ENCODE data around the gene NKAIN2. TPM values are rescaled to one million over a fixed set of nuclear protein-coding genes. Genes with fewer than 3 reads are reported as not detected.

The NKAIN2 gene
- total and polyA plus RNA-seq, 9 of the 15 experiments (the other 6 are each of a cell fraction or from before 2014, with no cell fraction given): not detected

GRCh38 chr6:124770784-124771183 lies 967.1 kb downstream of the NKAIN2 start:
- in situ Hi-C loops (cut with MboI) (no loop called here), intact Hi-C loops (cut with micrococcal nuclease) (no loop called here)
- no peak overlapping the region for H3K27ac ChIP-seq (ENCODE audit: extremely low read depth, low read depth, low read length)
- H2AFZ ChIP-seq (ENCODE audit: low read depth, low read length): no peak overlapping the region
- TF ChIP-seq FOXP4 (CRISPR knock-in tag; IDR thresholded peaks at IDR 0.05; ENCODE audit: borderline replicate concordance) (no peak), ZNF316 (IDR thresholded peaks at IDR 0.05) (0 out of 2 replicates have a peak, but pooled peaks have one; percentile 9), MAFF (IDR thresholded peaks at IDR 0.05; ENCODE audit: low read length) (0 out of 2 replicates have a peak, but pooled peaks have one; percentile 1)
- no peaks in the 10 kb centered on the region for H4K20me1 ChIP-seq (replicated peaks; ENCODE audit: control insufficient read depth, insufficient read depth, low read length)
- BruUV-seq (replicated peaks): no TSS peak
- H3K9me3 ChIP-seq (replicated peaks; ENCODE audit: control insufficient read depth, insufficient read depth, low read depth, low read length): no peaks in the 10 kb centered on the region
- WGBS (ENCODE audit: insufficient coverage, low coverage, missing lambda C conversion rate): 0% methylated on average over 3 of the region's 3 CpGs
- H3K4me3 ChIP-seq: no peak overlapping the region
- H3K4me2 ChIP-seq (ENCODE audit: insufficient read depth, low read length): no peak overlapping the region
- no peaks in the 10 kb centered on the region for H3K79me2 ChIP-seq (ENCODE audit: control insufficient read depth, insufficient read depth, low read length)
- no peaks in the 10 kb centered on the region for H3K4me1 ChIP-seq (replicated peaks in 1 of 2; ENCODE audit: control insufficient read depth in 2 of 2, insufficient read depth in 2 of 2, low read length in 2 of 2)
- CTCF ChIA-PET (ENCODE audit: low intra/inter-chr PET ratio): no interaction called here
- no peaks in the 10 kb centered on the region for H3K36me3 ChIP-seq (ENCODE audit: control insufficient read depth, insufficient read depth, low read length)
- no peak for ATAC-seq
- H3K27me3 ChIP-seq (ENCODE audit: control insufficient read depth in 2 of 2, insufficient read depth in 2 of 2, low read length in 2 of 2): no peaks in the 10 kb centered on the region
- DNase-seq (ENCODE audit: extremely low read depth in 1 of 4, low spot score in 3 of 4): no peak
- no peaks in the 10 kb centered on the region for H3K9me1 ChIP-seq (ENCODE audit: control insufficient read depth, insufficient read depth, low read length)
- no peak for FAIRE-seq
- no peak overlapping the region for H3K9ac ChIP-seq (ENCODE audit: insufficient read depth in 1 of 2, low read depth in 2 of 2, low read length in 2 of 2)
- POLR2A ChIA-PET: no interaction called here

GRCh38 chr6:124772733-124773319 lies 969.2 kb downstream of the NKAIN2 start:
- no TSS peak for BruUV-seq (replicated peaks)
- Histone ChIP-seq H2AFZ (ENCODE audit: low read depth, low read length) (no peak overlapping the region), H3K4me2 (ENCODE audit: insufficient read depth, low read length) (no peak overlapping the region), H3K9me3 (replicated peaks; ENCODE audit: control insufficient read depth, insufficient read depth, low read depth, low read length) (no peaks in the 10 kb centered on the region), H3K79me2 (ENCODE audit: control insufficient read depth, insufficient read depth, low read length) (no peaks in the 10 kb centered on the region), H3K27ac (ENCODE audit: extremely low read depth, low read depth, low read length) (no peak overlapping the region), H3K36me3 (ENCODE audit: control insufficient read depth, insufficient read depth, low read length) (no peaks in the 10 kb centered on the region), H4K20me1 (replicated peaks; ENCODE audit: control insufficient read depth, insufficient read depth, low read length) (no peaks in the 10 kb centered on the region), H3K27me3 (ENCODE audit: control insufficient read depth in 2 of 2, insufficient read depth in 2 of 2, low read length in 2 of 2) (no peaks in the 10 kb centered on the region), H3K9ac (ENCODE audit: insufficient read depth in 1 of 2, low read depth in 2 of 2, low read length in 2 of 2) (no peak overlapping the region), H3K4me3 (no peak overlapping the region), H3K4me1 (replicated peaks in 1 of 2; ENCODE audit: control insufficient read depth in 2 of 2, insufficient read depth in 2 of 2, low read length in 2 of 2) (no peaks in the 10 kb centered on the region), H3K9me1 (ENCODE audit: control insufficient read depth, insufficient read depth, low read length) (no peaks in the 10 kb centered on the region)
- ATAC-seq: no peak
- intact Hi-C loops (cut with micrococcal nuclease): no loop called here
- no peak for DNase-seq (ENCODE audit: extremely low read depth in 1 of 4, low spot score in 3 of 4)
- ChIA-PET POLR2A (no interaction called here), CTCF (ENCODE audit: low intra/inter-chr PET ratio) (no interaction called here)
- no peak for FAIRE-seq
- no peak for TF ChIP-seq COPS2 (conservative IDR thresholded peaks at IDR 0.05)
- TF ChIP-seq CREB5 (CRISPR knock-in tag; IDR thresholded peaks at IDR 0.05): no peak
- TF ChIP-seq ARHGAP35 (IDR thresholded peaks at IDR 0.05; ENCODE audit: partially characterized antibody): no peak
- no peak for TF ChIP-seq ETS1 (conservative IDR thresholded peaks at IDR 0.05; ENCODE audit: control insufficient read depth, low read depth, low read length)
- TF ChIP-seq TRIM24 (IDR thresholded peaks at IDR 0.05): no peak
- no peak for TF ChIP-seq RCOR1 (IDR thresholded peaks at IDR 0.05; ENCODE audit: borderline replicate concordance in 1 of 2, low read depth in 2 of 2, low read length in 2 of 2)
- TF ChIP-seq XRCC5 (IDR thresholded peaks at IDR 0.05; ENCODE audit: low read depth, low read length): no peak
- 0% methylated on average over 3 of the region's 3 CpGs for WGBS (ENCODE audit: insufficient coverage, low coverage, missing lambda C conversion rate)
- in situ Hi-C loops (cut with MboI): no loop called here
